HCT116 (cell line): ENCODE measurements around the gene C1orf52. TPM values are rescaled to one million over a fixed set of nuclear protein-coding genes. Genes with fewer than 3 reads are reported as not detected.

Experiments used
- CBX3 ChIP-seq: IDR thresholded peaks from 2 replicates; pipeline ENCODE4 v1.6.1; 2012; ENCODE audit warnings: low read depth
- EZH2phosphoT487 ChIP-seq: fragments of 200-600 bp; IDR thresholded peaks from 2 replicates; pipeline ENCODE4 v1.6.1; 2018; ENCODE audit warnings: antibody characterized with exemption, borderline replicate concordance
- JUND ChIP-seq: IDR thresholded peaks from 2 replicates; pipeline ENCODE4 v1.6.1; 2012
- POLR2A ChIP-seq: IDR thresholded peaks from 2 replicates; pipeline ENCODE4 v1.7.0; 2011; ENCODE audit warnings: borderline replicate concordance; ENCODE audit not compliant: insufficient read depth, insufficient read length; ENCODE audit errors: extremely low read depth
- RAD21 ChIP-seq: IDR thresholded peaks from 2 replicates; pipeline ENCODE4 v1.6.1; 2012; ENCODE audit warnings: low read depth, mild to moderate bottlenecking
- total RNA-seq: library from RNA; stranded (reverse); gene quantifications from one replicate; pipeline ENCODE4 v1.2.1, GENCODE V29; 2021; ENCODE audit not compliant: unreplicated experiment
- TF ChIP-seq, protein P1 (sequence below): IDR thresholded peaks from 2 replicates; pipeline ENCODE4 v1.6.1; 2012; ENCODE audit warnings: low read depth
- TF ChIP-seq, protein P2 (sequence below): IDR thresholded peaks from 2 replicates; pipeline ENCODE4 v1.6.1; 2012
- TF ChIP-seq, protein P3 (sequence below), 3 experiments: fragments of 200-600 bp in 1 of 3; sonication (generic) in 1 of 3; IDR thresholded peaks in 2 of 3; conservative IDR thresholded peaks in 1 of 3; 2 replicates each; pipeline ENCODE4 v1.5.1; 2012 to 2017; ENCODE audit warnings: low read depth in 2 of 3, low read length in 2 of 3, antibody characterized with exemption in 1 of 3, borderline replicate concordance in 1 of 3, control low read depth in 1 of 3, mild to moderate bottlenecking in 1 of 3, mixed read lengths in 1 of 3, mixed run types in 1 of 3, moderate library complexity in 1 of 3; ENCODE audit not compliant: insufficient read depth in 1 of 3
- TF ChIP-seq, protein P4 (sequence below): IDR thresholded peaks from 2 replicates; pipeline ENCODE4 v1.6.1; 2012

C1orf52 gene
- total RNA-seq, 1 experiment from 2014 or later, result 23.3 TPM

DNA sequence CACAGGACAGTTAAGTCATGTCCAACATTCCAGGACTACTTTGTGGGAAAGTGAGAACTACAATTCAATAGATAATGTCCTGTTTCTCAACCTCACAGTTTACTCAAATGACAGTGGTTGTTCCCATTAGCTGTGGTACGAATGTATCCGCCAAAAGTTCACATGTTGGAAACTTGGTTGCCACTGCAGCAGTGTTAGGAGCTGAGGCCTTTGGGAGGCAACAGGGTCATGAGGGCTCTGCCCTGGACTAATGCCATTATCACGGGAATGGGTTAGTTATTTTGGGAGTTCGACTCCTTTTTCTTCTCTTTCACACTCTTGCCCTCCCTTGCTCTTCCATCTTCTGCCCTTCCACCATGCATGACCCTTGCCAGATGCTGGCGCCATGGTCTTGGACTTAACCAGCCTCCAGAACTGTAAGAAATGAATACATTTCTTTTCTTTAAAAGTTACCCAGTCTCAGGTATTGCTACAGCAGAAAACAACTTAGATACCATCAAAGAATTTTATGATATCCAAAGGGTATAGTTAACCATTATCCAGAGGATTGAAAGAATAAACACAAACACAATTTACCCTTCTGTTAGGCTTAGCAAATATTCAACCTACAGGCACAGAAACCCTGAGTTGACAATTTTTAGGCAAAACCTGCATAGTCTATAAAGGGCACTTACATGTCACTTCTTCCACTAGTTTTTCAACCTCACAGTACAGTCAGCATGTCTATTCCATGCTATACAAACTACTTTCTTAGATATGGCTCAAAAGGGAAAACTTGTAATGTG, 9.5 kb upstream of the C1orf52 start (continued):
- TF ChIP-seq, protein P1, sequence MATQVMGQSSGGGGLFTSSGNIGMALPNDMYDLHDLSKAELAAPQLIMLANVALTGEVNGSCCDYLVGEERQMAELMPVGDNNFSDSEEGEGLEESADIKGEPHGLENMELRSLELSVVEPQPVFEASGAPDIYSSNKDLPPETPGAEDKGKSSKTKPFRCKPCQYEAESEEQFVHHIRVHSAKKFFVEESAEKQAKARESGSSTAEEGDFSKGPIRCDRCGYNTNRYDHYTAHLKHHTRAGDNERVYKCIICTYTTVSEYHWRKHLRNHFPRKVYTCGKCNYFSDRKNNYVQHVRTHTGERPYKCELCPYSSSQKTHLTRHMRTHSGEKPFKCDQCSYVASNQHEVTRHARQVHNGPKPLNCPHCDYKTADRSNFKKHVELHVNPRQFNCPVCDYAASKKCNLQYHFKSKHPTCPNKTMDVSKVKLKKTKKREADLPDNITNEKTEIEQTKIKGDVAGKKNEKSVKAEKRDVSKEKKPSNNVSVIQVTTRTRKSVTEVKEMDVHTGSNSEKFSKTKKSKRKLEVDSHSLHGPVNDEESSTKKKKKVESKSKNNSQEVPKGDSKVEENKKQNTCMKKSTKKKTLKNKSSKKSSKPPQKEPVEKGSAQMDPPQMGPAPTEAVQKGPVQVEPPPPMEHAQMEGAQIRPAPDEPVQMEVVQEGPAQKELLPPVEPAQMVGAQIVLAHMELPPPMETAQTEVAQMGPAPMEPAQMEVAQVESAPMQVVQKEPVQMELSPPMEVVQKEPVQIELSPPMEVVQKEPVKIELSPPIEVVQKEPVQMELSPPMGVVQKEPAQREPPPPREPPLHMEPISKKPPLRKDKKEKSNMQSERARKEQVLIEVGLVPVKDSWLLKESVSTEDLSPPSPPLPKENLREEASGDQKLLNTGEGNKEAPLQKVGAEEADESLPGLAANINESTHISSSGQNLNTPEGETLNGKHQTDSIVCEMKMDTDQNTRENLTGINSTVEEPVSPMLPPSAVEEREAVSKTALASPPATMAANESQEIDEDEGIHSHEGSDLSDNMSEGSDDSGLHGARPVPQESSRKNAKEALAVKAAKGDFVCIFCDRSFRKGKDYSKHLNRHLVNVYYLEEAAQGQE, result no peak
- TF ChIP-seq EZH2phosphoT487 (no peak), RAD21 (no peak), POLR2A (no peak), CBX3 (no peak), JUND (no peak)
- TF ChIP-seq, protein P2, sequence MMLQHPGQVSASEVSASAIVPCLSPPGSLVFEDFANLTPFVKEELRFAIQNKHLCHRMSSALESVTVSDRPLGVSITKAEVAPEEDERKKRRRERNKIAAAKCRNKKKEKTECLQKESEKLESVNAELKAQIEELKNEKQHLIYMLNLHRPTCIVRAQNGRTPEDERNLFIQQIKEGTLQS, result no peak
- TF ChIP-seq, protein P3, sequence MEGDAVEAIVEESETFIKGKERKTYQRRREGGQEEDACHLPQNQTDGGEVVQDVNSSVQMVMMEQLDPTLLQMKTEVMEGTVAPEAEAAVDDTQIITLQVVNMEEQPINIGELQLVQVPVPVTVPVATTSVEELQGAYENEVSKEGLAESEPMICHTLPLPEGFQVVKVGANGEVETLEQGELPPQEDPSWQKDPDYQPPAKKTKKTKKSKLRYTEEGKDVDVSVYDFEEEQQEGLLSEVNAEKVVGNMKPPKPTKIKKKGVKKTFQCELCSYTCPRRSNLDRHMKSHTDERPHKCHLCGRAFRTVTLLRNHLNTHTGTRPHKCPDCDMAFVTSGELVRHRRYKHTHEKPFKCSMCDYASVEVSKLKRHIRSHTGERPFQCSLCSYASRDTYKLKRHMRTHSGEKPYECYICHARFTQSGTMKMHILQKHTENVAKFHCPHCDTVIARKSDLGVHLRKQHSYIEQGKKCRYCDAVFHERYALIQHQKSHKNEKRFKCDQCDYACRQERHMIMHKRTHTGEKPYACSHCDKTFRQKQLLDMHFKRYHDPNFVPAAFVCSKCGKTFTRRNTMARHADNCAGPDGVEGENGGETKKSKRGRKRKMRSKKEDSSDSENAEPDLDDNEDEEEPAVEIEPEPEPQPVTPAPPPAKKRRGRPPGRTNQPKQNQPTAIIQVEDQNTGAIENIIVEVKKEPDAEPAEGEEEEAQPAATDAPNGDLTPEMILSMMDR (IDR thresholded peaks at IDR 0.05 in 2 of 3, conservative IDR thresholded peaks at IDR 0.05 in 1 of 3; ENCODE audit: borderline replicate concordance in 1 of 3, insufficient read depth in 1 of 3, low read depth in 2 of 3, low read length in 2 of 3), result no peak
- TF ChIP-seq, protein P4, sequence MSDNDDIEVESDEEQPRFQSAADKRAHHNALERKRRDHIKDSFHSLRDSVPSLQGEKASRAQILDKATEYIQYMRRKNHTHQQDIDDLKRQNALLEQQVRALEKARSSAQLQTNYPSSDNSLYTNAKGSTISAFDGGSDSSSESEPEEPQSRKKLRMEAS, result no peak
